GM23338 (cell line): ENCODE measurements around the gene NGDN. TPM values are rescaled to one million over a fixed set of nuclear protein-coding genes. Genes with fewer than 3 reads are reported as not detected.

ENCODE experiments used
- ATAC-seq: fragments of 200-7000 bp; cut with Tn5 transposase; 3 replicates; pipeline ENCODE4 v1.9.1; 2020
- DNase-seq: peaks from one replicate; pipeline ENCODE4 v3.0.0-alpha.2; 2015; ENCODE audit warnings: low spot score
- H2AFZ ChIP-seq: fragments of 200-600 bp; sonication (generic); 2 replicates; pipeline ENCODE4 v1.8.0; 2016; ENCODE audit warnings: antibody characterized with exemption, mild to moderate bottlenecking, moderate library complexity
- H3F3A ChIP-seq: fragments of 200-600 bp; sonication (generic); replicated peaks from 2 replicates; pipeline ENCODE4 v1.8.0; 2017; ENCODE audit warnings: antibody characterized with exemption, mixed run types, low read depth
- H3K27ac ChIP-seq: fragments of 200-600 bp; sonication (generic); 2 replicates; pipeline ENCODE4 v1.6.1; 2016; ENCODE audit warnings: low read depth
- H3K27me3 ChIP-seq: fragments of 200-600 bp; sonication (generic); 2 replicates; pipeline ENCODE4 v1.8.0; 2016; ENCODE audit warnings: mild to moderate bottlenecking, mixed run types, moderate library complexity; ENCODE audit not compliant: insufficient read depth
- H3K36me3 ChIP-seq: fragments of 200-600 bp; sonication (generic); 2 replicates; pipeline ENCODE4 v1.8.0; 2016; ENCODE audit warnings: mild to moderate bottlenecking; ENCODE audit not compliant: insufficient read depth
- H3K4me1 ChIP-seq: fragments of 200-600 bp; sonication (generic); 2 replicates; pipeline ENCODE4 v1.8.0; 2016; ENCODE audit warnings: mild to moderate bottlenecking, moderate library complexity; ENCODE audit not compliant: insufficient read depth
- H3K4me2 ChIP-seq: fragments of 200-600 bp; sonication (generic); 2 replicates; pipeline ENCODE4 v1.7.1; 2017; ENCODE audit warnings: mixed run types
- H3K4me3 ChIP-seq: fragments of 200-600 bp; sonication (generic); 2 replicates; pipeline ENCODE4 v1.6.1; 2016; ENCODE audit warnings: mixed run types
- H3K79me2 ChIP-seq: fragments of 200-600 bp; sonication (generic); replicated peaks from 2 replicates; pipeline ENCODE4 v1.8.0; 2017; ENCODE audit warnings: mild to moderate bottlenecking; ENCODE audit not compliant: insufficient read depth
- H3K9me2 ChIP-seq: fragments of 200-600 bp; sonication (generic); 2 replicates; pipeline ENCODE4 v1.8.0; 2017; ENCODE audit not compliant: insufficient read depth
- H4K20me1 ChIP-seq: fragments of 200-600 bp; sonication (generic); replicated peaks from 2 replicates; pipeline ENCODE4 v1.8.0; 2017; ENCODE audit warnings: mild to moderate bottlenecking; ENCODE audit not compliant: insufficient read depth
- H3K27ac Mint-ChIP-seq: 2 replicates; pipeline ENCODE4 v1.8.0; 2020; ENCODE audit warnings: inconsistent platforms, mild to moderate bottlenecking, moderate library complexity, mixed read lengths
- H3K27me3 Mint-ChIP-seq: 3 replicates; pipeline ENCODE4 v1.8.0; 2022; ENCODE audit warnings: low read depth, mild to moderate bottlenecking, moderate library complexity, mixed read lengths, inconsistent platforms; ENCODE audit not compliant: insufficient read depth, poor library complexity
- H3K36me3 Mint-ChIP-seq: 3 replicates; pipeline ENCODE4 v1.8.0; 2021; ENCODE audit warnings: low read depth, mild to moderate bottlenecking, inconsistent platforms, moderate library complexity, mixed read lengths
- H3K4me1 Mint-ChIP-seq: 3 replicates; pipeline ENCODE4 v1.8.0; 2020; ENCODE audit warnings: mild to moderate bottlenecking, inconsistent platforms, mixed read lengths
- H3K4me3 Mint-ChIP-seq: 3 replicates; pipeline ENCODE4 v1.8.0; 2021; ENCODE audit warnings: moderate library complexity, mild to moderate bottlenecking, inconsistent platforms, mixed read lengths
- H3K9me3 Mint-ChIP-seq: 3 replicates; pipeline ENCODE4 v1.8.0; 2020; ENCODE audit warnings: moderate library complexity, mild to moderate bottlenecking, inconsistent platforms, mixed read lengths
- CREB1 ChIP-seq: fragments of 250-450 bp; sonication (Bioruptor Pico); IDR thresholded peaks from 2 replicates; pipeline ENCODE4 v1.5.0; 2020; ENCODE audit warnings: low read depth, mild to moderate bottlenecking, moderate library complexity
- CTCF ChIP-seq, 2 experiments: fragments of 200-600 bp in 1 of 2; sonication (generic) in 1 of 2; conservative IDR thresholded peaks; 2 replicates each; pipeline versions ENCODE4 v1.5.1 to v1.6.1; 2016 to 2017; ENCODE audit warnings: antibody characterized with exemption in 2 of 2, low read depth in 2 of 2, mild to moderate bottlenecking in 2 of 2, moderate library complexity in 1 of 2
- ETS1 ChIP-seq: IDR thresholded peaks from 2 replicates; pipeline ENCODE4 v1.6.1; 2016; ENCODE audit warnings: antibody characterized with exemption
- EZH2 ChIP-seq: fragments of 200-600 bp; sonication (generic); IDR thresholded peaks from one replicate; pipeline ENCODE4 v1.8.0; 2017; ENCODE audit warnings: antibody characterized with exemption, mild to moderate bottlenecking, low read depth; ENCODE audit not compliant: unreplicated experiment
- EZH2phosphoT487 ChIP-seq: fragments of 200-600 bp; sonication (generic); IDR thresholded peaks from one replicate; pipeline ENCODE4 v1.8.1; 2018; ENCODE audit warnings: antibody characterized with exemption; ENCODE audit not compliant: unreplicated experiment
- JUNB ChIP-seq: IDR thresholded peaks from one replicate; pipeline ENCODE4 v1.6.1; 2016; ENCODE audit warnings: antibody characterized with exemption; ENCODE audit not compliant: unreplicated experiment
- NANOG ChIP-seq: IDR thresholded peaks from 2 replicates; pipeline ENCODE4 v1.6.1; 2016; ENCODE audit warnings: antibody characterized with exemption, borderline replicate concordance
- REST ChIP-seq: IDR thresholded peaks from one replicate; pipeline ENCODE4 v1.6.1; 2018; ENCODE audit warnings: antibody characterized with exemption; ENCODE audit not compliant: unreplicated experiment
- STAT1 ChIP-seq: IDR thresholded peaks from one replicate; pipeline ENCODE4 v1.6.1; 2016; ENCODE audit warnings: antibody characterized with exemption; ENCODE audit not compliant: unreplicated experiment
- ZNF114 ChIP-seq: fragments of 250-450 bp; sonication (Bioruptor Pico); IDR thresholded peaks from 2 replicates; pipeline ENCODE4 v1.5.0; 2020; ENCODE audit warnings: mild to moderate bottlenecking, moderate library complexity
- ZNF331 ChIP-seq: fragments of 250-450 bp; sonication (Bioruptor Pico); IDR thresholded peaks from 2 replicates; pipeline ENCODE4 v1.5.0; 2020; ENCODE audit warnings: low read depth, mild to moderate bottlenecking, moderate library complexity
- ZNF462 ChIP-seq: fragments of 250-450 bp; sonication (Bioruptor Pico); IDR thresholded peaks from 2 replicates; pipeline ENCODE4 v1.5.0; 2020; ENCODE audit warnings: mild to moderate bottlenecking, moderate library complexity
- polyA plus RNA-seq: library from polyadenylated mRNA; unstranded; fragments of >200 nt; fragmentation: Nextera tagmentation; extraction: Ambion mirVana; gene quantifications from 2 replicates; pipeline ENCODE4 v1.2.1, GENCODE V29; 2016
- total RNA-seq: library from RNA; depleted of rRNA; stranded (reverse); fragments of >200 nt; shearing (Covaris generic); gene quantifications from 2 replicates; pipeline ENCODE4 v1.2.3, GENCODE V29; 2014

NGDN gene
- total and polyA plus RNA-seq, 2 experiments from 2014 or later, result 48.6 to 90.8 TPM

- Histone ChIP-seq H3K27ac (no peak overlapping the region), H3K79me2 (peaks cover 17% of the 10 kb centered on the region), H3K27me3 (no peaks in the 10 kb centered on the region), H3K4me3 (no peak overlapping the region), H2AFZ (no peak overlapping the region), H3K36me3 (peaks cover 43% of the 10 kb centered on the region), H3F3A (peaks cover 21% of the 10 kb centered on the region), H3K4me2 (peak overlapping the region; percentile 99; the same call in 1 of the 2 replicates), H3K9me2 (0 out of 2 replicates have a peak, but pooled peaks cover 3% of the 10 kb centered on the region), H4K20me1 (peaks cover 4% of the 10 kb centered on the region; the same call in 1 of the 2 replicates), H3K4me1 (peaks cover 4% of the 10 kb centered on the region; the same call in 1 of the 2 replicates)
- DNase-seq, result no peak
- H3K36me3 Mint-ChIP-seq, result peaks cover 51% of the 10 kb centered on the region
- no peaks in the 10 kb centered on the region for H3K9me3 Mint-ChIP-seq
- TF ChIP-seq STAT1, result no peak
- no peak for TF ChIP-seq NANOG
- TF ChIP-seq JUNB, result no peak
- no peak for TF ChIP-seq REST
- no peak for TF ChIP-seq ZNF114 (CRISPR knock-in tag)
- no peak for TF ChIP-seq ETS1
- TF ChIP-seq CTCF (conservative IDR thresholded peaks at IDR 0.05; ENCODE audit: low read depth in 2 of 2), result no peak
- TF ChIP-seq CREB1 (CRISPR knock-in tag), result no peak
- no peak for TF ChIP-seq ZNF462 (CRISPR knock-in tag)
- no peak for TF ChIP-seq EZH2phosphoT487
- TF ChIP-seq EZH2, result no peak
- TF ChIP-seq ZNF331 (CRISPR knock-in tag), result no peak
- peaks cover 6% of the 10 kb centered on the region; the same call in 1 of the 3 replicates for H3K4me1 Mint-ChIP-seq
- H3K4me3 Mint-ChIP-seq, result no peak overlapping the region; the same call in 2 of the 3 replicates
- ATAC-seq, result no peak
- H3K27me3 Mint-ChIP-seq, result peaks cover 2% of the 10 kb centered on the region
- no peak overlapping the region for H3K27ac Mint-ChIP-seq
Observed at GRCh38 chr14:23470947-23471346, 1.4 kb downstream of the NGDN start.
